ENCODE data around the gene TRAPPC1.

GRCh38 chr17:7940034-7940433 is 8.3 kb upstream of the TRAPPC1 start:
- TF ChIP-seq CTCF (IDR thresholded peaks at IDR 0.05): no peak
- no peak for TF ChIP-seq POLR2A (IDR thresholded peaks at IDR 0.05)
- no peak for TF ChIP-seq POLR2AphosphoS5 (IDR thresholded peaks at IDR 0.05)

Data from prostate gland (tissue), 2 donors.